GM12892 (cell line): ENCODE results near the gene ST8SIA5.

Source experiments
- POLR2A ChIP-seq: IDR thresholded peaks from 2 replicates; pipeline ENCODE4 v1.6.1; 2011; ENCODE audit warnings: low read depth, low read length, control low read depth
- POLR2AphosphoS5 ChIP-seq: IDR thresholded peaks from 2 replicates; pipeline ENCODE4 v1.6.1; 2011; ENCODE audit warnings: low read depth, low read length, control low read depth
- TAF1 ChIP-seq: IDR thresholded peaks from 2 replicates; pipeline ENCODE4 v1.6.1; 2011; ENCODE audit warnings: low read depth, mild to moderate bottlenecking, control low read depth, low read length, borderline replicate concordance

- TF ChIP-seq POLR2A (no peak), POLR2AphosphoS5 (no peak), TAF1 (no peak)
Measured at GRCh38 chr18:46748466-46748865, 8.4 kb downstream of the ST8SIA5 start.
